ENCODE data around the gene NPTXR.

NPTXR gene

DNA sequence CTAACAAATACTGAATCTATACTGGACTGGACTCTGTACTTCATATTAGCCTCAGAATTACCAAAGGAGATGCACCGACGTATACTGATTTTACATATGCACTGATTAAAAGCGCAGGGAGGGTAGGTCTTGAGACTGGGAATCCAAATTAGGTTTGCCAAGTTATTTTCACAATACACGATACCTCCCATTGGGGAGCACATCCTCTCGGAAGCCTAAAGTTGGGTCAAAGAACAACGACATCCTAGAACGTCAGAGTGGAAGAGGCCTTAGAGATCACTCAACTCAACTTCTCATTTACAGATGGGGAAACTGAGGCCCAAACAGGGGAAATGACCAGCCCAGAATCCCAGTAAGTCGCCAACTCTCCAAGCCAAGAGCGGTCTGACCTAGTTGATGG is 50.5 kb downstream of the NPTXR start:
- DNase-seq: no peak

DNA sequence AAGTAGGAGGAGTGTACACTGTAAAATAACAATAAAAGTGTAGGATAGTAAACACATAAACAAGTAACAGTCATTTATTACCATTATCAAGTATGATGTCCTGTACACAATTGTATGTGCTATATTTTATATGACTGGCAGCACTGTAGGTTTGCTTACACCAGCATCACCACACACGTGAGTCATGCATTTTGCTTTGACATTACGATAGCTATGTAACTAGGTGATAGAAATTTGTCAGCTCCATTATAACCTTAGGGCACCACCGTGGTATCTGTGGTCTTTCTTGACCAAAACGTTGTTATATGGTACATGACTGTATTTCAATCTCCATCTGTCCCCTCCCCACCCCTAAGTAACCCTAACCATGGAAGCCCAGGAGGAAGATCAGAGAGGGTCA is 51.0 kb downstream of the NPTXR start:
- no peak for DNase-seq

DNA sequence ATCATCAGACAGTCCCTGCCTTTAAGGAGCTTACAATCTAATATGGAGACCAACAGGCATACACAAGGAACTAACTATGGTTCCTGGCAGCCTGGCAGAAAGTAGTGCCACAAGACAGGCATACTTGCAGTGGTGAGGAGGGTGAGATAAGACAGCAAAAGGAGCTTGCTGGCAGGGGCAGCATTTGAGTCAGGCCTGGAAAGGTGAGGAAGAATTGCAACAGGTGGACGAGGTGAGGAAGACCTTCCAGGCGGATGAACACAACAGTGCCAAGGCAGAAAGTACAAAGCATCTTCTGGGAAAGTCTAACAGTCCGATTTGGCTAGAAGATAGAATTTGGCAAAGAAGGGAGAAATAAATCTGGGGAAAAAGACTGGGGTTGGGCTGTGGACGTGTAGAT is 54.2 kb downstream of the NPTXR start:
- no peak for DNase-seq

DNA sequence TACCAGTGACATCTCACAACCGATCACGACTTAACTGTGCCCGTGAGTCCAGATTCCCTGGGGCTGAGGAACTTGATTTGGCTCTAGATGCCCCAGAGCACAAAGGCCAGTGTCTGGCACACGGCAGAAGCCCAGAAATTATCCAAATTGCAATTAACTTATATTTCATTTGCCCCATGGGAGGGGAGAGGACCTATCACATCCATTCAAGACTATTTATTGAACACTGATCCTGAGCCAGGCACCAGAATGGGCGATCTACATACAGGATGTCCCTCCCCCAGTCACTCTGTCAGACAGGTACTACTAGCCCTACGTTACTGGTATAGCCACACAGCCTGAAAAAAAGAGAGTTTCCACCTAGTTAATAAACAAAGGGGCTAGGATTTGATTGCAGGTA is 55.0 kb downstream of the NPTXR start:
- no peak for DNase-seq

DNA sequence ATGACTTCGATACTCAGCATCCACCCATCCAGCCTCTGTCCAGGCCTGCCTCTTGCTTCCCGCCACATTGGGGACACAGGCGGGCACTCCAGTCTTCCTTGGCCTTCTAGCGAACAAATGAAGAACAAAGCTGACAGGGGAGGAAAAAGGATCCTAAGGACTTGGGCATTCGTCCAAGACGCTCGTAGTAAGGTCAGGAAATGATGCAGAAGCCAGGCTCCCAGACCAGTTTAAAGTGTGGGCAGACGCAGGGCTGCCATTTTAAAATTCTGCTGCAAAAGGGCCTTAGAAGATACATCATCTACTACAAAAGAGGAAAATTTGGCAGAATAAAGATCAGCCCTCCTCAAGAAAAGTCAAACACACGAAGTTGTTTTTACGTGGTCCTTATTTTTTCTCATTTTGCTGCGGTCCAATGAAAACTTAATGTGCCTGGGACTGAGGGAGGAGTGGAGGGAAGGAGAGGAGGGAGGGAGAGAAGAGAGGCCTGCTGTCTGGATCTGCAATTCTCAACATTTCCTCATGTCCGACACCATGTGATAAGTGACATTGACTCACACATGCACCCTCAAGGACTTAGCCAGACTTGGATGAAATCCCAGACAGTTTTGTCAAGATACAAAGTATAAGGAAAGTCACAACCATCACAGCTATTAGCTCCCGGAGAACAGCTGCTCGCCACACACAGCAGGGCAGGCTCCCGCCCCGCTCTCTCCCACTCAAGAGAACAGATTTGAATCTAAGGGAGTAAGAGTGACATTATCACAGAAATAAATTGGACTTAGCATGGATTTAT is 55.6 kb downstream of the NPTXR start:
- DNase-seq: peak; percentile 64

DNA sequence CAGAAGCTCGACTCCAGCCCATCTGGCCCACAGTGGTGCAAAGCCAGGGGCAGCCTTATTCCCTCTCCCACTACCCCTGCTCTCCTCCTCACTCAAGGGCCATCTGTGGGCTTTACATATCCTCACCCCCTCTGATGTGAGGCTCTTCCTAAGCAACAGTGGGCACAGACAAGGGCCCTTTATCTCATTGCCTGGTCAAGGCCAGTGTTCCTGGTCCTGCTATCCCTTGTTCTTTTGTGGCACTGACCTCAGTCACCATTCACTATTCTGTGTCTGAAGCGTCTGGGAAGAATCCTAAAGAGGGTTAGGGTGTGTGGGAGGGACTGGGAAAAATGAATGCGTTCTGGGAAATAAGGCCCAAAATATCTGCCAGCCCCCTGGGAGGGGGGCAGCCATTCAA is 57.2 kb downstream of the NPTXR start:
- DNase-seq: peak; percentile 51

DNA sequence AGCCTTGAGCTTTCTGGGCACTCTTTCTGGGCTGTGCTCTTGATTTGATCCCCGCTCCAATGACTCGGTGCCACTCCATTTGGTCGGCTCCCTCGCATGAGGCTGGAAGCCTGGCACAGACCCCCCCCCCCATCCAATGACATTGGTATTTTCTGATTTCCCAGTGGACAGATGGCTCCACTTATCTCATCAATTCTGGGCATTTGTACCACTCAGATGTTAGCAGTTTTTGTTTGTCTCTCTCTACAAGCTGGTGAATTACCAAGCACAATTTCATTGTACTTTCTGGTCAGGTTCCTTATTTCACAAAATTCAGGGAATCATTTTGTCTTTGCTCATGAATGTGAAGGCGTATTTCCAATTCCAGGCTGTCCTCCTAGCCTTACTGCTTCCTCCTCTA is 59.0 kb downstream of the NPTXR start:
- DNase-seq: no peak

DNA sequence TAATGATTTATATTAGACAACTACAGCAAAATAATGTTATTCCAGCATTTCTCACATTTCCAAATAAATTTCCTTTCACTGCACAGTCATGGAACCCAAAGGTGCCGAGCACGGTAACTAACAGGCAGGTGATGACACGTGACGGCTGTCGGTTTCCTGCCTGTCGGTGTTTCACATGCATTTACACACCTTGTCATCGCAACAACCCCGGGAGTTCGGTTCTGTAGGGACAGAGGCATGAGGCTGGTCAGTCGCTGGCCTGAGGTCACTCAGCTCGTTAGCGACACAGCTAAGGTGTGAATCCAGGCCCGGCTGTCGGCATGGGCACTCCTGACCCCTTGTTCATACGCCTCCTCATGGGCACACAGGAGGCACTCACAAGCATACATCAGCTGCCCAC is 59.8 kb downstream of the NPTXR start:
- no peak for DNase-seq

DNA sequence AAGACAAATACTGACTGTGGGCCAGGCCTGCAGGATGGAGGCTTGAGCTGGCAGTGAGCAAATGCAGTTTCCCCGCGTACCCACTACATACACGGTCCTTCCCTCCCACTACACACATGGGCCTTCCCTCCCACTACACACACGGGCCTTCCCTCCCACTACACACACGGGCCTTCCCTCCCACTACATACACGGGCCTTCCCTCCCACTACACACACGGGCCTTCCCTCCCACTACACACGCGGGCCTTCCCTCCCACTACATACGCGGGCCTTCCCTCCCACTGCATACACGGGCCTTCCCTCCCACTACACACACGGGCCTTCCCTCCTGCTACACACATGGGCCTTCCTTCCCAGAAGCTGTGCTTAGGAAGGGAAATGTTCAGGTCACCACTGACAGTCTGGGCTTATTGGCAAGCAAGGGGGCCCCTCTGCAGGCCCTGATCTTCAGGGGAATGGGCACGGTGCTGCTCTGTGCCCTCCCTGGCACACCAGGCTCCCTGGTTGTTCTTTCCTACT is 60.7 kb downstream of the NPTXR start:
- no peak for DNase-seq

DNA sequence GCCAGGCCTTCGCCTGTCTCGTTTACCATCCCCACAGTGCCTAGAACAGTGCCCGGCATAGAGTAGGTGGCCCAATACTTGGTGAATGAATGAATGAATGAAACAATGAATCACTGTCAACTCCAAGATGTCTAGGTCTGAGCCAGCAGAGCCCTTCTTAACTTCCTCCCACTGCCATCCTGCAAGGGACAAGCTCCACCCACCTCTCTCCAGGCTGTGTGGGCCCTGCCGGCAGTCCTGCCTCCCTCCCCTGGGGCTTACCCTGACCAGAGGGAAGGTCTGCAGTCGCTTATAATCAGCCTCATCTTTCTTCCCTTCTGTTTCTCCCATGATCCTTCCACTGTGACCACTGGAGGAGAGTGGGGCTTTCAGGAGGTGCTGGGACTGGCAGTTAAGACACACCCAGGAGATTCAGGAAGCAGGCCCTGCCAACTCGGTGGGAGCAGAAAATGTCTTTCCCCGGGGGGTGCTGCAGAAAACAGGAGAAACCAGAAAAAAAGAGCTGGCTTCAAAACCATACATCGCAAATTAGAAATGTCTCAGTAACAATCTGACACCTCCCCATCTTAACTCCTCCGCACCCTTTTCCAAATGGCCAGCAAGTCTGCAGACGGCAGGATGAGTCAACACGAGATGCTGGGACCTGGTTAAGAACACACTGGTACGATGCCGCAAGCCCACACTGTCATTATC is 61.3 kb downstream of the NPTXR start:
- DNase-seq: no peak

DNA sequence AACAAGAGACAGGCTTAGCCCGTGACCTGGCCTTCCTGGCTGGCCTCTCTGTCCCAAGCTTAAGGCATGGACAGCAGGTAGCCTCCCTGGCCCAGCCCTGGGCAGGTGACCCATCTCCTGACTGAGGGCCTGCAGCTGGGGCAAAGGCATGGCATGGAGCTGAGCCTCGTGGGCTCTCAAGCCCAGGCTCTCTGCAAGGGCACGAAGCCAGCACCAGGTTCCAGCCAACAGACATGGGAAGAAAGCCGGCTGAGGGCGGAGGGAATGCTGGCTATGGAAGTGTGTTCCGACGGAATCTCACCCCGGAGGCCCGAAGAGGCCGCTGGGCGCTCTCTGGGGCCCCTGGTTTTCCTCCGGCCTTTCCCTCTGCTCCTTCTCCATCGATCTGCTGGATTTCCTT is 62.8 kb downstream of the NPTXR start:
- DNase-seq: no peak

DNA sequence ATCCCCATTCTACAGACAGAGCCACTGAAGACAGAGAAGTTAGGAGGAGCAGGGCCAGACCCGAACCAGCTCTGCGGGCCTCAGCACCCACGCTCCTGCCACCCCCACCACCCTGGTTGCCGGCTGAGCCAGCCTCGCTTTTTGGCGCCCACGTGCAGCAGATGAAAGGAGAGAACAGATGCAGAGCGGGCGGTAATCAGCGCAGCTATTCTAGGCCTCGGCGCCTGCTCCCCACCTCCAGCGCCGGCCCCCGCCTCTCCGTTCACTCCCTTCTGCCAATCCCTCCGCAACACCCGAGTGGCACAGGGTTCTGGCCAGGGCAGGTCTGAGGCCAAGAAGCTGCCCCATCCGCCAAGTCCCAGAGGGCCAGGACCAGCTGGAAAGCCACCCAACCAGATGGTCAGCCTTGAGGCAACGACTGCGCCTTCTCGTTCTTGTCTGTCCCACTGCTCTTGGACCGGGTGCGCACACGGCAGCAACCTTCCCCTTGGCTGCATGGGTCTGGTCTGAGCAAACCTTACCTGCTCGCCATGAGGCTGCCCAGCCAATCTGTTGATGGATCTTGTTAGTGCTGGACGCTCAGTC is 66.6 kb downstream of the NPTXR start:
- no peak for DNase-seq

DNA sequence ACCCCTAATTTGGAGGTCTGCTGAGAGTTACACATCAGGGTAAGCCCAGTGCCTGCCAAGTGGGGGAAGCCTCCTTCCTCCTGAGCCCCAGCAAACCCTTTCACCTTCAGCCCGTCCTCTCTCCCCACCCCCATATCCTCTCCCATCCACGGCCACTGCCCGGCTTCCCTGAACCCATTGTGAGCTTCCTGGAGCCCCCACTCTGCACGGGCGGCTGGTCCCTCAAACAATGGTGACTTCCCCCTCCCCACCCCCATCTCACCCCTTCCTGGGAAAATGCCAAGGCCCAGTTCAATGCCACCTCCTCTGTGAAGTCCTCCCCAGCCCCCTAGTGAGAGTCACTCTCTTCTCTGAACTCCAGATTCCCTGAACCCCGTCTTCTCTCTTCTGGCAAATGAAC is 67.7 kb downstream of the NPTXR start:
- no peak for DNase-seq

DNA sequence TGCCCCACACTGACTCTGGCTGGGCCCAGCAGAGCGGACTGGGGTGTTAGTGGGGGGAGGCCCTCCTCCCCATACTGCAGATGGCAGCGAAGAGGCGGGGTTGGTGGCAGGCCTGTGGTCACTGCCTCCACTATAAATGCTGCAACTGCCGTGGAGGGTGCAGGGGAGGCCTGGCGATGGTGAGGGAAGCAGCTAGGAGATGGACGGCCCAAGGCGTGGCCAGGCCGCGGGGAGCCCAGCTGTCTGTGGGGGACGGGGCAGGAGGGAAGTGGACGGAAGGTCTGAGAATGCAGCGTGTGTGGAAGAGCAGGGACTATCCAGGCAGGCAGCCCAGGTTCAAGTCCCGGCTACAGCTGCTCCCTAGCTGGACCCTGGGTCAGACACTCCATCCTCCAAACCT is 68.2 kb downstream of the NPTXR start:
- no peak for DNase-seq

DNA sequence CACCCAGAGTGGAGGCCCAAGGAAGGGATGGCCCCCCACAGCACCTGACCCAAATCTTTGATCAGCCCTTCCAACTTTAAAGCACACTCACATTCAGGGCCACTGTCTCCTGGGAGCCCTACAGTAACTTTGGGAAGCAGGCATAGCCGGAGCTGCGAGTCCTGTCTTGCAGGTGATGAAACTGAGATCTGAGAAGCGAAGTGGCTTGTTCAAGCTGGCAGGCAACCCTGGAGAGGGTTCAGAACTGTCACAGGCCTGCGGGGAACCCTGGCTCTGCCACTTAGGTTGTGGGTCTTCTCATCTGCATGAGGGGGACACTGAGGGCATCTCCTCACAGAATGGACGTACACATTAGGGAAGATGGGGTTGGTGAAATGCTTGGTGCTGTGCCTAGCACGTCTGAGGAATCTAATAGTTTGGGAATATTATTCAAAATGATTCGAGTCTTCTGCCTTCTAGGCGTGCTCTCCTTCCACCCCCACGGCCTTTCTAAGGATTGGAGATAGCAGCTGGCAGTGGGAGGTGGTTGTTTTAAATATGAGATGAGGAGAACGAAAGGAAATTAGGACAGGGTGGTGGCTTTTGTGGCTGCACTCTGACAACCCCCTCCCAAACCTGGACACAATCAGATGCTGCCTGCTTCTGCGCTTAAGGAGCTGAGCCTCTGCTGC is 69.2 kb downstream of the NPTXR start:
- DNase-seq: no peak

DNA sequence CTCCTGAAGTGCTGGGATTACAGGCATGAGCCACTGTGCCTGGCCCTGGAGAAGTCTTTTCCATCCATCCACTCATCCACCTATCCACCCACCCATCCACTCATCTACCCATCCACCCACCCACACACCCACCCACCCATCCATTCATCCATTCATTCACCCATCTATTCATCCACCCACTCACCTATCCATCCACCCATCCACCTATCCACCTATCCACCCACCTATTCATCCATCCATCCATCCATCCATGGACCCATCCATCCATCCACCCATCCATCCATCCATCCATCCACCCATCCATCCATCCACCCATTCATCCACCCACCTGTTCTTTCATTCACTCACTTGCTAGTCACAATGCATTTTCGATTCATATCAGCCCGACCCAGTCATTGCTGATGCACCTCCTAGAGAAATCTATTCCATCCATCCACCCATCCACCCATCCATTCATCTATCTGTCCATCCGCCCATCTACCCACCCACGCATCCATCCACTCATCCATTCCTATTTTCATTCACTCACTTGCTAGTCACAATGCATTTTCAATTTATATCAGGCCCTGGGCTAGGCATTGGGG is 70.4 kb downstream of the NPTXR start:
- DNase-seq: no peak

DNA sequence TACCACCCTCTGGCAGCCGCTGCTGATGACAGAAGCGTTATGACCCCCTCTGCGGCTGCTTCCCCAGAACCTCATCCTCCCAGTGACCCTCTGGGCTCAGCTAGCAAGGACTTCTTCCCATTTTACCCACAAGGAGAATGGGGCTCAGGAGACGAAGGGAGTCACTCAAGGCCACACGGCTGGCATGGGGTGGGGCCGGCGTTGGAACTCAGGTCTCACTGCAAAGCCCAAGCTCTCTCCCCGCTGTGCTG is 71.3 kb downstream of the NPTXR start:
- no peak for DNase-seq

DNA sequence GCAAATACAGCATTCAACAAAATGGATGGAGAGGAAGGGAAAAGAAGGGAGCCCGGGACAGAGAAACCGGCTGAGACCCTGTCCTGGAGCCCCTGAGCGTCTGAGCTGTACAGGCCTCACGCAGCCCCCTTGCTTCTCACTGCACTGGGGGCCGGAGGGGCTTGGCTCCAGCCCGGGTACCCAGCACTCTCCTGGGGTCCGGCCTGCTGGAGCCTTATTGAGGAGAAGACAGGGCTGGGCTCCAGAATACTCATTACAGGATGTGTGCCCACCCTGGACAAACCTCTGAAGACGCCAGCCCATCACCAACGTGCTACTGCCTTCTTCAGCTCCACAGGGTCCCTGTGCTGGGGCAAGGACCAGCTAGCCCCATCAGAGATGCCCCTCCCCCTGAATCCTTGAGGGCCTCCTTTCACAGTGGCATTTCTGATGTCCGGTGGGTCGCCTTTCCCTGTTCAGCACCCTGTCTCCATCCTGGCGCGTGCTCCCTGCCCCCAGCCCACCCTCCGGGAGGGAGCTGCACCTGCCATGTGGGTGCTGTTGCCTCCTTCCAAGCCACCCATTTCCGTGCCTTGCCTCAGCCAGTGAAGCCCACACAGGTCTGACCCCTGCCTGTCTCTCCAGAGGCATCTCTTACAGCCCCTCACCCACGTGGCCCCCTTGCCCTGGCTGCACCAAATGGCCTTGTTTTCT is 73.4 kb downstream of the NPTXR start:
- no peak for DNase-seq

Measured in NCI-H524 treated with DMSO at 0.1 percent for 48 hours (cell line).